DOHH2 (cell line): ENCODE measurements around the gene HERC4.

ENCODE experiments used
- H3F3A ChIP-seq: fragments of 200-600 bp; sonication (generic), shearing (Covaris generic); 2 replicates; pipeline ENCODE4 v1.6.0; 2016; ENCODE audit warnings: antibody characterized with exemption, mild to moderate bottlenecking; ENCODE audit not compliant: control insufficient read depth, insufficient read depth
- H3K27ac ChIP-seq: fragments of 200-600 bp; sonication (generic); 2 replicates; pipeline ENCODE4 v1.5.1; 2014; ENCODE audit warnings: low read depth, mild to moderate bottlenecking, low read length, moderate library complexity
- H3K27me3 ChIP-seq: fragments of 200-600 bp; sonication (generic); 2 replicates; pipeline ENCODE4 v1.6.1; 2014; ENCODE audit warnings: mild to moderate bottlenecking, low read length, mixed read lengths; ENCODE audit not compliant: control insufficient read depth
- H3K36me3 ChIP-seq: fragments of 200-600 bp; sonication (generic); 2 replicates; pipeline ENCODE4 v1.6.1; 2014; ENCODE audit warnings: mild to moderate bottlenecking, low read length, moderate library complexity, mixed read lengths; ENCODE audit not compliant: control insufficient read depth
- H3K4me1 ChIP-seq: fragments of 200-600 bp; sonication (generic); 2 replicates; pipeline ENCODE4 v1.6.1; 2014; ENCODE audit warnings: mild to moderate bottlenecking, low read length, mixed read lengths; ENCODE audit not compliant: control insufficient read depth
- H3K4me2 ChIP-seq: fragments of 200-600 bp; sonication (generic); 2 replicates; pipeline ENCODE4 v1.6.0; 2014; ENCODE audit warnings: mild to moderate bottlenecking, low read length, moderate library complexity
- H3K4me3 ChIP-seq: fragments of 200-600 bp; sonication (generic); 2 replicates; pipeline ENCODE4 v1.5.1; 2014; ENCODE audit warnings: mild to moderate bottlenecking, low read length, mixed read lengths
- H3K79me2 ChIP-seq: fragments of 200-600 bp; sonication (generic); 2 replicates; pipeline ENCODE4 v1.6.1; 2014; ENCODE audit warnings: mild to moderate bottlenecking, low read length, mixed read lengths; ENCODE audit not compliant: control insufficient read depth
- H3K9me2 ChIP-seq: fragments of 200-600 bp; sonication (generic); replicated peaks from 2 replicates; pipeline ENCODE4 v1.6.1; 2014; ENCODE audit warnings: mild to moderate bottlenecking, low read length, mixed read lengths; ENCODE audit not compliant: control insufficient read depth
- H3K9me3 ChIP-seq: fragments of 200-600 bp; sonication (generic); 2 replicates; pipeline ENCODE4 v1.6.1; 2014; ENCODE audit warnings: antibody characterized with exemption, low read length, mixed read lengths; ENCODE audit not compliant: control insufficient read depth, insufficient read depth
- H4K20me1 ChIP-seq: fragments of 200-600 bp; sonication (generic); 2 replicates; pipeline ENCODE4 v1.6.0; 2014; ENCODE audit warnings: low read depth, mild to moderate bottlenecking, antibody characterized with exemption, low read length, moderate library complexity; ENCODE audit not compliant: control insufficient read depth, insufficient read depth
- CTCF ChIP-seq: fragments of 200-600 bp; sonication (generic); IDR thresholded peaks from one replicate; pipeline ENCODE4 v1.5.1; 2014; ENCODE audit warnings: antibody characterized with exemption, mild to moderate bottlenecking, low read depth, low read length; ENCODE audit not compliant: poor library complexity, severe bottlenecking
- EZH2phosphoT487 ChIP-seq: fragments of 200-600 bp; sonication (generic); IDR thresholded peaks from 2 replicates; pipeline ENCODE4 v1.6.1; 2017; ENCODE audit warnings: borderline replicate concordance, mild to moderate bottlenecking, antibody characterized with exemption, low read length, moderate library complexity, mixed read lengths

HERC4 gene

DNA sequence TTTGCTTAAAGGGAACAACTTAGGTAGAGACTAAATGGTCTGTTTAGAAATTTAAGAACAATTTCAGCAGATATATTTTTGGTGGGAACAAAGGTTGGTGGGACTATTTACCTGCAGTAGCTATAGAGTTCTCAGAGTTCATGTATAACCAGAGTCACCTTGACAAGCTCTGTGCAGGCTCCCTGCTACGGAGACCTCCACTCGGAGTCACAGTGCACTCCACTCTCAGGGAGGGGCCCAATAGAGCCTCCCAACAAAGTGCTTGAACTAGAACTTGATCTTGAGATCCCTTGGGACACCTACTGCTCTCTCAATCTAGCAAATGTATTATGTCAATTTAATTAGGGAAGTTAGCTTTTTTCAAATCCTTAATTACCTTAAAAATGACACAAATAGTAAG lies 36.5 kb upstream of the HERC4 start:
- Histone ChIP-seq H3K27ac (no peak overlapping the region), H3K4me3 (no peak overlapping the region), H3F3A (no peaks in the 10 kb centered on the region), H3K36me3 (no peaks in the 10 kb centered on the region), H3K4me2 (no peak overlapping the region), H3K9me3 (no peaks in the 10 kb centered on the region), H3K9me2 (no peaks in the 10 kb centered on the region), H4K20me1 (no peaks in the 10 kb centered on the region), H3K79me2 (no peaks in the 10 kb centered on the region), H3K4me1 (no peaks in the 10 kb centered on the region), H3K27me3 (no peaks in the 10 kb centered on the region)
- TF ChIP-seq CTCF (no peak), EZH2phosphoT487 (no peak)

- H3K9me2 ChIP-seq: no peaks in the 10 kb centered on the region
- H3K27ac ChIP-seq: no peak overlapping the region
- no peaks in the 10 kb centered on the region for H3F3A ChIP-seq
- H3K79me2 ChIP-seq: no peaks in the 10 kb centered on the region
- H3K36me3 ChIP-seq: no peaks in the 10 kb centered on the region
- no peak overlapping the region for H3K4me3 ChIP-seq
- TF ChIP-seq EZH2phosphoT487 (no peak), CTCF (no peak)
- no peaks in the 10 kb centered on the region for H3K9me3 ChIP-seq
- no peaks in the 10 kb centered on the region for H4K20me1 ChIP-seq
- H3K4me2 ChIP-seq: no peak overlapping the region
- H3K27me3 ChIP-seq: no peaks in the 10 kb centered on the region
- H3K4me1 ChIP-seq: no peaks in the 10 kb centered on the region
These were observed 34.9 kb upstream of the HERC4 start for GRCh38 chr10:68110027-68110426.

GRCh38 chr10:68109331-68109730 lies 34.2 kb upstream of the HERC4 start, which contains the start of gene MYPN:
Gene MYPN, plus strand, starts transcription at chr10:68109488. Its CDS starts 11,951 bp downstream, at chr10:68121439.
- Histone ChIP-seq H3K36me3 (no peaks in the 10 kb centered on the region), H3K9me2 (no peaks in the 10 kb centered on the region), H3F3A (no peaks in the 10 kb centered on the region), H3K79me2 (no peaks in the 10 kb centered on the region), H3K4me3 (no peak within 1 kb of the TSS), H3K4me2 (no peak within 1 kb of the TSS), H4K20me1 (no peaks in the 10 kb centered on the region), H3K4me1 (no peaks in the 10 kb centered on the region), H3K27me3 (no peaks in the 10 kb centered on the region), H3K27ac (no peak within 1 kb of the TSS), H3K9me3 (no peaks in the 10 kb centered on the region)
- no peak for TF ChIP-seq CTCF
- no peak for TF ChIP-seq EZH2phosphoT487

DNA sequence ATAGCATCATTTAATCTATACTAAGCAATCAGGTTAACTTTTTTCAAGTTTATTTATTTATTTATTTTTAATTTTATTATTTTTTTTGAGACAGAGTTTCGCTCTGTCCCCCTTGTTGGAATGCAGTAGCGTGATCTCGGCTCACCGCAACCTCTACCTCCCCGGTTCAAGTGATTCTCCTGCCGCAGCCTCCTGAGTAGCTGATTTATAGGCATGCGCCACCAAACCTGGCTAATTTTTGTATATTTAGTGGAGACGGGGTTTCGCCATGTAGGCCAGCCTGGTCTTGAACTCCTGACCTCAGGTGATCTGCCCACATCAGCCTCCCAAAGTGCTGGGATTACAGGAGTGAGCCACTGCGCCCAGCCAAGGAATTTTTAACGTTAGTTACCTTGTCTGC lies 33.6 kb upstream of the HERC4 start:
- no peaks in the 10 kb centered on the region for H4K20me1 ChIP-seq
- no peaks in the 10 kb centered on the region for H3K4me1 ChIP-seq
- no peaks in the 10 kb centered on the region for H3F3A ChIP-seq
- no peak overlapping the region for H3K4me3 ChIP-seq
- H3K9me3 ChIP-seq: no peaks in the 10 kb centered on the region
- H3K4me2 ChIP-seq: no peak overlapping the region
- TF ChIP-seq EZH2phosphoT487 (no peak), CTCF (no peak)
- no peaks in the 10 kb centered on the region for H3K36me3 ChIP-seq
- no peak overlapping the region for H3K27ac ChIP-seq
- no peaks in the 10 kb centered on the region for H3K9me2 ChIP-seq
- H3K79me2 ChIP-seq: no peaks in the 10 kb centered on the region
- no peaks in the 10 kb centered on the region for H3K27me3 ChIP-seq
